Kidney tubule cell (primary cell): ENCODE data around the gene TSPAN33.
A peak's percentile ranks its signal among the peaks of the same experiment; 100 is the strongest.
"Not testable (repeated sequence)": the region's sequence is repeated elsewhere in the genome, so short reads cannot be mapped to it uniquely, and the experiment has no call there.

Source experiments
- DNase-seq: peaks from one replicate; pipeline ENCODE4 v3.0.0-alpha.2; 2018; ENCODE audit warnings: low spot score

Gene TSPAN33, protein sequence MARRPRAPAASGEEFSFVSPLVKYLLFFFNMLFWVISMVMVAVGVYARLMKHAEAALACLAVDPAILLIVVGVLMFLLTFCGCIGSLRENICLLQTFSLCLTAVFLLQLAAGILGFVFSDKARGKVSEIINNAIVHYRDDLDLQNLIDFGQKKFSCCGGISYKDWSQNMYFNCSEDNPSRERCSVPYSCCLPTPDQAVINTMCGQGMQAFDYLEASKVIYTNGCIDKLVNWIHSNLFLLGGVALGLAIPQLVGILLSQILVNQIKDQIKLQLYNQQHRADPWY

DNA sequence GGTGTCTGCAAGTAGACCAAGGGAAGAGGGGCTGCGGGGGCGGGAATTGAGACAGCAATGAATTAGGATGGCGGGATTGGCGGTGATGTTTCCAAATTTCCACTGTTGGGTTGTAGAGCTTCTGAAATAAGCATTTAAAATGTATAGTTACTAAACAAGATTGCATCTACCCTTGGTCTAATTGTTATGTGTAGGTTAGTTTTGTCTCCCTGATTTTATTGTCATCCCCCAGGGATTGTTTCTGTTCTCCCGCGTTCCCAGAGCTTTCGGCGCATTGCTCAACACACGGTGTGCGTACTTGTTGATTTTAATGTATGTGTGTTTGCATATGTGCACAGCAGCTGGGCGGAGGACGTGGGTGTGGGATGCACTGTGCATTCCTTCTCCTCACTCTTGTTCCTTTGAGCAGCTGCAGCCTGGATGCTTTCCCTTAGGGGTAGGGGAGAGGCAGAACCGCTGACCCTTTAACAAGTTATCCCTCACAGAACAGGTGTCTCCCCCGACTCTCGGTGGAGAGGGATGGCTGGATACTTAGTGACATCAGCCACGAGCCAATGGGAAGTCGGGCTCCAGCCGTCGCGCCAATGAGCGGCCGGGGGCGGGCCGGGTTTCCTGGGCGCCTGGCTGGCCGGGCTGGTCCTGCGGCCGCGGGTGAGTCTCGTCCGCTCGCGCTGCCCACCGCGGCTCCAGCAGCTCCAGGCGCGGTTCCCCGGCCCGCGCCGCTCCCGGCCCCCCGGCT lies at the start of gene TSPAN33:
Gene TSPAN33 (plus strand): TSS at position 613 of the 739 bp plus-strand sequence. CDS start 274 bp downstream, outside the sequence.
- DNase-seq: peak; percentile 78

DNA sequence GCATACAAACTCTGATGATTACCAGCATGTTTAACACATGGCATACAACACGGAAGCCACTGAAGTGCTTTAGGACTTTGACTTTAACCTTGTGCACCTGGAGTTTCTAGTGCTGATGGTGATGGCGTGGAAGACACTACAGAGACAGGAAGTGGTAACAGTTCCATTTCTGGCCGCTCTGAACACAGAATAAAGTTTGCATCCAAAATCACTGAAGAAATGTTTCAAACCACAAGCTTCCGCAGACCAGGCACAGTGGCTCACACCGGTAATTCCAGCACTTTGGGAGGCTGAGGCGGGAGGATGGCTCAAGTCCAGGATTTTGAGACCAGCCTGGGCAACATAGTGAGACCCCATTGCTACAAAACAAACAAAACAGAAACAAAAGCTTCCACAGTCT lies 49.2 kb upstream of the TSPAN33 start:
- no peak for DNase-seq

DNA sequence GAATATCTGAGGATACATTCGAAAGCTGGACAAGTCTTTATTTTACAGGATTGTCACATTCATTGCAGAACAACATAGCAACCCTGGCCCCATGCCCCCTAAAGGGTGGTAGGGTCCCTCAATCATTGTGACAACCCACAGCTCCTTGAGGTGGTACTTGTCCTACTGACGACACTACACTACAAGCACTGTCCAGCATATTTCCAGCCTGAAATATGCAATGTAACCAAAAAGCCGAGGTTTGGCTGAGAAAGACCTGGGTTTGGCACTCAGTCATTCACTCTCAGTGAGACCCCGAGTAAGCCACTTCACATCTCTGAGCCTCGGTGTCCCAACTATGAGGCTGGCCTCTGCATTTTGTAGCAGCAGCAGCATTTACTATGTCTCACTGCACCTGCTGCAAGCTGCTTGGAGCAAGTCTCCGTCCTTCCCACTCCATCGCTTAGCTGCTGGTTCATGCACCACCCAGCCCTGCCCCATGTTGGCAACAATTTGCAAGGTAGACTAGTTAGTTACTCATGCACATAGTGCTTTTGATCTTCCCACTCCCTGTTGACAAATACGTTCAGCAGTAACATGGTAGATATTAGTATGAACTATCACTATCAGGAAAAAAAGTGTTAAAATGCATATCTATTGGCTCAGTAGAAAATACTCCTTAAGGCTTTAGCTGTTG lies 46.0 kb upstream of the TSPAN33 start:
- DNase-seq: peak; percentile 59

DNA sequence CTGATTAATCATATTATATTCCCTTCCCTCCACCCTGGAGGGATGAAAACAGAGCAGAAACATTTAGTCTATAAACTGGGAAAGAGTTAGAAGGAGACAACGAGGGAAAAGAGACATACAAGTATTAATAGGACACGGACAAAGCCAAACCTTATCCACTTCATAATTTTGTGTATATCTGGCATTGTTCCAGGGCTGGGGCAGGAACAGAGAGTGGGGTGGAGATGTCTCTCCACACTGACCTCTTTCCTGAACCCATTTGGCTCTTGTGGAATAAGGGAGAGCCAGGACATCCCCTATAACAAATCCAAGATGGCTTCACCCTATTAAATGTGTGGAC lies 43.7 kb upstream of the TSPAN33 start:
- no peak for DNase-seq

DNA sequence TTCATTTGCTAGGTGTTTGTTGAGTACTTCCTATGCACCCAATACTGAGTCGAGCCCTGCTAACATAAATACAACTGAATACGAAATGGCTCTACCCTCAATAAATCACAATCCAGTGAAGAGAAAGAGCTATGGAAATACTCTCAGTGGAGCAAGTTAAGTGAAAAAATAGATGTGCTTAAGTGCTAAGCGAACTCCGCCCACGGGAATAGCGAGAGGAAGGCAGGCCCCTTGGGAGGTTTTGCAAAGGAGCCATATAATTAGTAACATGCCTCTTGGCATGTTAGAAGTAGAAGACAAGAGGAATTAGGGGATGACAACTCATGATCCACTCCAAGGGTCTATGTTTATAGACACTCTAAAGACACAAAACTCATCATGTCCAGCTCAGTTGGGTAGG lies 42.8 kb upstream of the TSPAN33 start:
- DNase-seq: peak; percentile 31

DNA sequence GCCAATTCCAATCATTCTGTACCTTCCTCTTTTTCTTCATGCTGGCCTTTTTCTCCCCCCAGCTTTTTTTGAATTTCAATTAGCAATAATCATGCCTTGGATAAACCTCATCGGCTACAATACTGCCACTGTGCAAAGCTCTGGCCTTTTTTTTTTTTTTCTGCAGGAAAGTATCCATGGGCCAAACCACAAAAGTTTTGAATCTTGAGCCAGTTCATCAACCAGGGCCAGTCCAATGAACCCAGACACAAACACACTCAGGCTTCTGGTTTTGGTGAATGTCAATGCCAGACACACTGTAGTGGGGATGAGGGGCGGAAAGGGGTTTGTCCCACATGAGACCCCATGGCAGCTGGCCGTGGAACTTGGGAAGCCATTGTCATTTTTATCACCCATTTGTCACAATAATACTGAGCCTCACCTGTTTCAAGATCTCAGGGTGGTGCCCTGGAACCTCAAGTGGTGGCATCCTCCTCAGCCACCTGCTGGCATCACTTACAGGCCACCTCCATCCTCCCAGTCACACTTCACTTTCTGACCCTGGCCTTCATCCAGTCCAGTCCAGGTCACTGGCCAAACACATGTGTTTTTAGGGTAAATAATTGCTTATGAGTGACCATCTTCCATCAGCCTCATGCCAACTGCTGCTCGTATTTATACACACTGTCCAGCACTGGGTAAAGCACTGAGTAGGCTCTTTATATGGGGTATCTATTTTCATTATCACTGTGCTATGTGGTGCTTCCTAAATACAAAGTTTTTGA lies 40.8 kb upstream of the TSPAN33 start:
- DNase-seq: peak; percentile 39

DNA sequence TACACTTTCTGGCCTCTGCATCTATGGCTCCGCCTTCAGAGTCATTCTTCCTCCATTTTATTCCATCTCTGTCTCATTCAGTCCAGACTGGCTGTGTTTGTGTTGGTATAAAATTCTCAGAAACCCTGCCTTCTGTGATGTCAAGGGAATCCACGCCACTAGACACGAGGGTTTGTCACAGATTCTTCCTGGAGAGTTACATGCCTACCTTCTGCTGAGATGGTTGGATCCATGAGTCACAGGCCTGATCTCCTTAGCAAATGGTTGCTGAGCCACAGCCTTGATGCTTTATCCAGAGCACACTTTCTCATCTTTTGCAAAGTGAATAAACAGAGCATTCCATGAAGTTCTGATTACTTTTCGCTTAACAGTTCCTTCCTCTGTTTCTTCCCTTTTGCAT lies 35.9 kb upstream of the TSPAN33 start:
- peak; percentile 81 for DNase-seq

DNA sequence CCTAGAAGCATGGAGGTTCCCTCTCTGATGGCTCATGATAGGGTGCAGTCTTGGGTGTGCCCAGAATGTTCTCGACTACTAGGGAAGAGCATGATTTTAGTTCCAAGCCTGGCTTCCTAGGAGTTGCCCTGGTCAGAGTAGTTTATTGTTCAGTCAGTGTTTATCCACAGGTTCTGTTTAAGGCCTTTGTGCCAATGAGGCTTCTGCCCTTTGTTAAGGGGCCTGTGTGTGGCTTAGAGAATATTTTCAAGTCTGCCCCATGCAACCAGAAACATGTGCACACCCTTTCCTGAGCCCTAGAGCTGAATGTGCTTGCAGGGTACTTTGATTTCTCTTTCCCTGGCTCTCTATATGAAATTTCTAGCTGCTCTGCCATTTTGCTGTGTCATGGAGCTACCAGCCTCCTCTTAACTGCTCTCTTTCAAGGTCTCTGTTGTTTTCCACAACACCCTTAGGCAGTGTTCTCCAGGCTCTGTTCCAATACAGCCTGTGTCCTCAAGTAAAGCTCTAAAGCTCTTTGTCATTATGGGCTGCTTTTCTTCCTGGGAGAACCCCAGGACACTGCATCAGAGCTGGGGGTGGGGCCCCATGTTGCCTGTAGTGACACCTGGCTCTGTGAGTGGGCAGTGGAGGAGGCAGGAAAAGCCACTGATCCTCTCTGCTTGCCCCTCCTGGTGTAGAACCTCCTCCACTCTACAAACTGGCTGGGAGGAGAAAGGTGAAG lies 34.1 kb upstream of the TSPAN33 start:
- peak; percentile 39 for DNase-seq

DNA sequence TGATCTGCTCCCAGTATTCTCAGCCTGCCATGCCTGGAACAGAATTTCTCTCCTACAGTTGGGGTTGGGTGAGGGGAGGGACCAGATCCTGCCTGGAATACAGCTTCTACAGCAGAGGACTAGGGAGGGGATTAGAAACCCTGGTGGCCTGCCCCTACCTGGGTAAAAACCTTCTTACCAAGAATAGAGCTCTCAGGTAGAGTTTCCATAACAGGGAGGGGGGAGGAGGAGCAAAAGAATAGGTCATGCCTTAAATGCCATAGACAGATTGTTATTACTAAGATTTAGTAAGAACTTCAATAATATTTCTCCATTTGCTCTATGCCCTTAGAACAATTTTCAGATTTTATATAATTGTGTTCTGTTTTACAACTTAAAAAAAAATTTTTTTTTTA lies 33.5 kb upstream of the TSPAN33 start:
- no peak for DNase-seq

DNA sequence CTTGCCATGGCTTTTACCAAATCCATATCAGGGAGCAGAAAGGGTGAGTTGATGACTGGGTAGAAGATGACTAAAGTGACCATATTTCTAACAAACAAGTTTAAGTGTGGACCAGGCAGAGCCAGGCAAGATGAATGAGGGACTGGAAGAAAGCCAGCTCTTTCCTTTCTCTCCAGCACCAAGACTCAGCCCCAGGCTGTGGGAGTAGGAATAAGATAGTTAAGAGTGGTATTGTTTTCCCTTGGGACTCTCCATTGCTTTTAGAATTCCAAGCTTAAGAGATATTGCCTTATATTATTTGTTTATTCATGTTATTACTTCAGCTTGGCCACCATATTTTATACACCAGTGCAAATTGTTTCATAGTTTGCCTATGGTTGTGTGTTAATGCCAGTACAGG lies 28.8 kb upstream of the TSPAN33 start:
- DNase-seq: no peak

DNA sequence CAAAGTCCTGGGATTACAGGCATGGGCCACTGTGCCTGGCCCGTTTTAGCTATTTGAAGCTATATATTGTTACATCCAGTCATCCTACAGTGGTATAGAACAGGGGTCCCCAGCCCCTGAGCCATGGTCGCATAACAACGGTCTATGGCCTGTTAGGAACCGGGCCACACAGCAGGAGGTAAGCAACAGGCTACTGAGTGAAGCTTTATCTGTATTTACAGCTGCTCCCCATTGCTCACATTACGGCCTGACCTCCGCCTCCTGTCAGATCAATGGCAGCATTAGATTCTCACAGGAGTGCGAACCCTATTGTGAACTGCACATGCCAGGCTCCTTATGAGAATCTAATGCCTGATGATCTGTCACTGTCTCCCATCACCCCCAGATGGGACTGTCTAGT lies 26.3 kb upstream of the TSPAN33 start:
- no peak for DNase-seq

DNA sequence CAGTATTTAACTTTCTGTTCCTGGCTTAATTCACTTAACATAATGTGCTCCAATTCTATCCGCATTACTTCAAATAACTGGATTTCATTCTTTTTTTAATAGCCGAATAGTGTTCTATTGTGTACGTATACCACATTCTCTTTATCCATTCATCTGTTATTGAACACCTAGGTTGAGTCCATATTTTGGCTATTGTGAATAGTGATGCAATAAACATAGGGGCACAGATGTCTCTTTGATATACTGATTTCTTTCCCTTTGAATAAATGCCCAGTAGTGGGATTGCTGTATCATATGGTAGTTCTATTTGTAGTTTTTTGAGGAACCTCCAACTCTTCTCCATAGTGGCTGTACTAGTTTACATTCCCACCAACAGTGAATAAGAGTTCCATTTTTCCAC lies 25.5 kb upstream of the TSPAN33 start:
- no peak for DNase-seq

DNA sequence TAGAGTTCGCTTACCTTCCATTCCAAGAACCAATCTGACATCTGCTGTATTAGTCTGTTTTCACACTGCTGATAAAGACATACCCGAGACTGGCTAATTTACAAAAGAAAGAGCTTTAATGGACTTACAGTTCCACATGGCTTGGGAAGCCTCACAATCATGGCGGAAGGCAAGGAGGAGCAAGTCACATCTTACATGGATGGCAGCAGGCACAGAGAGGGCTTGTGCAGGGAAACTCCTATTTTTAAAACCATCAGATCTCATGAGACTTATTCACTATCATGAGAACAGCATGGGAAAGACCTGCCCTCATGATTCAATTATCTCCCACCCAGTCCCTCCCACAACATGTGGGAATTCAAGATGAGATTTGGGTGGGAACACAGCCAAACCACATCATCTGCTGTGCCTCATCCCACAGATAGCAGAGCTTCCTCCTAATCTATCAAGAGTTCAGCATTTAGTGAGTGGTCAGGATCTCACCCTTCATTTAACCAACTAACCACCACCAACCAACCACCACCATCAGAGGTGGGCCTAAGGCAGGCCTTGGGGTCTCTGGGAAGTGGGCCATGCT lies 22.9 kb upstream of the TSPAN33 start:
- DNase-seq: not testable (repeated sequence)

DNA sequence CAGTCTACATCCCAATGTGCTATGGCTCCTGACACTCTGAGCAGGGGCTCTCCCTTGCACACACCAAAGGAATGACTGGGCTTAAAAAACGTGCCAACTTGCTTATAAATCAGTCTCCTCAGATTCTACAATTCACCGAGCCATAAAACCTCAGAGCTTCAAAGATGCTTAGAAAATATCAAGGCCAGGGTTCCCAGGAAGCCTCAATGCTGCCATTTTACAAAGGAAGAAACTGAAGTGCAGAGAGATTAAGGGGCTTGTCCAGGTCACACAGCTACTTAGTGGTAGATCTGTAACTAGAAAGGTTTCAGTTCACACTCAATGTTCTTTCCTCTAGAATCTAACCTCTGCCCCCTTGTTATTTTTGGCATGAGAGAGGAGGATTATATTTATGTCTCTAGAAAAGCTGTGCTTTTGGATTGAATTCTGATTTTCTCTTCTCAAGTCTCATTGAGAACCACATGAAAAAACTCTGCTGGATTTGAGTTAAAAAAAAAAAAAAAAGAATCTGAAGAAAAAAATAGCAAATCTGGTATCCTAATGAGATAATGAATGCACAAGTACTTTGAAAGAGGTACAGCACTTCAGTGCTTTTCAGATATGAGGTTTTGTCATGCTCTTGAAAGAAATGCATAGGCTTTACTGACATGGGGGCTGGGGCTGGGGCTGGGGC lies 22.3 kb upstream of the TSPAN33 start:
- peak; percentile 82 for DNase-seq

DNA sequence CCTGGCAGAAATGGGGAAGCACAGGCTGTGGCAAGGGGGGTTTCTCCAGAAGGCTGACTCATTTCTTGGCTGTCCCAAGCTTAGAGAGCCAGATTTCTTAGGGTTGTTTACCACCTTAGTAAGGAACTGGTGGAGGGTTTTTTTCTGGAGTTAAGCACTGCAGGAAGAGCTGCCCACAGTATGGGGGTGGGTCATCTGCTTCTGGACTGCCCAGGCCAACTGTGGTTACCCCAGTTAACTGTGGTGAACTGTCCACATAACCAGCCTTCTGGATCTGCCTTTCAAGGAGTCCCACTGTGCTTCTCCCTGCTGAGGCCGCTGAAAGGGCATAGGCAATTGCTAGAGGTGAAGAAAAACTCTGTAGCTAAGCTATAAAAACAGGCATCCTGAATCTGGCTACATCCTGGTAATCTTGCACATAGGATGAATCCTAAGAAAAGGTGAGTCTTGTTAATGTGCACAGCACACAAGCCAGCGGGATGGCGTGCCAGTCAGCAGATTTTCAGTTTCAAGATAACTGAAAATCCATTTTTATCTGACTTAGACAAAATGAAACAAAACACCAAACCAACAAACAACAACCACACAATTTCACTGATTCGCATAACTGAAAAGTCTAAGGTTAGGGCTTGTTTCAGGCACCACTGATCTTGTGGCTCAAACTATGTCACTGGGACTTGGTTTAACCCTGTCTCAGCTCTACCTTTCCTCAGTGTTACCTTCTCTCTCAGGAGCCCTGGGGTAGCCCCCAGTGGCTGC lies 21.6 kb upstream of the TSPAN33 start:
- peak; percentile 29 for DNase-seq

DNA sequence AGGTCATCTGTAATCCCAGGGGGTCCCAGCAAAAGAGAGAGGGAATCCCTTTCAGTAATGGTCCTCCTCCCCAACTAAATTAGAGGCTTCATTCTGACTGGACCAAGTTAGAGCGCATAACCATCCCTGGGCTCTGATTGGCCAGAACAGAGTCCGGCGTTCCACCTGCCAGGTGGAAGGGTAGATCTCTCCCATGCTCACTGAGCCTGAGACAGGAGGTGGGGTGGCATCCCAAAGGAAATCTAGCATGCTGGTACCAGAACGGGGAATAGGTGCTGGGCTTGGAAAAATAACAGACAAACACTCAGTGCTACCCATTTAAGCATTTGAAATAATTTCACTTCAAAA lies 21.0 kb upstream of the TSPAN33 start:
- no peak for DNase-seq

DNA sequence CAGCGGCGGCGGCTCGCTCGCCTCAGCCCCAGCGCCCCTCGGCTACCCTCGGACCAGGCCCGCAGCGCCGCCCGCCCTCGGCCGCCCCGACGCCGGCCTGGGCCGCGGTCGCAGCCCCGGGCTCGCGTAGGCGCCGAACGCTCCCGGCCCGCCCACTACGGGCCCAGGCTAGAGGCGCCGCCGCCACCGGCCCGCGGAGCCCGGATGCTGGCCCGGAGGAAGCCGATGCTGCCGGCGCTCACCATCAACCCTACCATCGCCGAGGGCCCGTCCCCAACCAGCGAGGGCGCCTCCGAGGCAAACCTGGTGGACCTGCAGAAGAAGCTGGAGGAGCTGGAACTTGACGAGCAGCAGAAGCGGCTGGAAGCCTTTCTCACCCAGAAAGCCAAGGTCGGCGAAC lies 18.2 kb upstream of the TSPAN33 start:
- DNase-seq: no peak

DNA sequence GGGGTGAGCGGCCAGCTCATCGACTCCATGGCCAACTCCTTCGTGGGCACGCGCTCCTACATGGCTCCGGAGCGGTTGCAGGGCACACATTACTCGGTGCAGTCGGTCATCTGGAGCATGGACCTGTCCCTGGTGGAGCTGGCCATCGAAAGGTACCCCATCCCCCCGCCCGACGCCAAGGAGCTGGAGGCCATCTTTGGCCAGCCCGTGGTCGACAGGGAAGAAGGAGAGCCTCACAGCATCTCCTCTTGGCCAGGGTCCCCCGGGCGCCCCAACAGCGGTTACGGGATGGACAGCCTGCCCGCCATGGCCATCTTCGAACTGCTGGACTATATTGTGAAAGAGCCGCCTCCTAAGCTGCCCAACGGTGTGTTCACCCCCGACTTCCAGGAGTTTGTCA lies 17.4 kb upstream of the TSPAN33 start:
- no peak for DNase-seq

DNA sequence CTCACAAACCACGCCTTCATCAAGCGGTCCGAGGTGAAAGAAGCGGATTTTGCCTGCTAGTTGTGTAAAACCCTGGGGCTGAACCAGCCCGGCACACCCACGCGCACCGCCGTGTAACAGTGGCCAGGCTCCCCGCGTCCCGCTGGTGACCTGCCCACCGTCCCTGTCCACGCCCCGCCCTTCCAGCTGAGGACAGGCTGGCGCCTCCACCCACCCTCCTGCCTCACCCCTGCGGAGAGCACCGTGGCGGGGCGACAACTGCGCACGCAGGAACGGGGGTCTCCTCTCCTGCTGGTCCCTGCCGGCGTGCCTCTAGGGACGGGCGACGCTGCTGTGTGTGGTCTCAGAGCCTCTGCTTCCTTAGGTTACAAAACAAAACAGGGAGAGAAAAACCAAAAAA lies 16.9 kb upstream of the TSPAN33 start:
- no peak for DNase-seq

DNA sequence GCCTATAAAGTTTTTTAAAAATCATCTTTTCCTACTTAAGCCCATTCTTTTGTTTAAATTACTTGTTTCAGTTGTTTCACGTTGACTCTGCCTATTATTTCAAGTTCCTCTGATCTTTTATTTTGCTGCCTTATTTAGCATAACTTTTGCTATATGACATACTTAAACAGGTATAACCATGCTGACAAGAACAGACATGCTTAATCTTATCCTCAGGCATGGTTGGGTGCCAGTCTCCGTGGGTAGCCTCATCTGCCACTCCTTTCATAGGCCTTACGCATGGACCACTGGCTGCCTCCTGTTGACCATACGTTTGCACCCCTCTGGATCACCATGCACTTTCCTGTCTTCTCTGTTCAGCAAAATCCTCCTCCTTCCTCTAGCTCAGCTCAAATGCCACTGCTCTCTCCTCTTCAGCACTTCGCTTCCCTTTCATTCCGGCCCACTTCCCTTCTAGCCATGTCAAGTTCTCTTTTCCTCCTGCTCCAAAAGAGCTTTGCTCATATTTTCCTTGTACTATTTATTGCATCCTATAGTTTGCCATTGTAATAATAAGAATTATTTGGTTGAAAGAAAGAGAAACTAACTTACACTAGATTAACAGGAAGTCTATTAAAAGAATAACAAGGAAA lies 10.0 kb upstream of the TSPAN33 start:
- DNase-seq: no peak
